Putamen (tissue), 1 donor: ENCODE results near the gene ATP1B3.
"Not testable (repeated sequence)": the region's sequence is repeated elsewhere in the genome, so short reads cannot be mapped to it uniquely, and the experiment has no call there.

Experiments
- DNase-seq: peaks from one replicate; pipeline ENCODE4 v3.0.0-alpha.2; 2016; ENCODE audit warnings: low spot score

ATP1B3 gene

GRCh38 chr3:141860766-141861513, 15.5 kb upstream of the ATP1B3 start:
- DNase-seq: no peak

- DNase-seq: no peak
These were observed 14.1 kb upstream of the ATP1B3 start for GRCh38 chr3:141862279-141862816.

DNA sequence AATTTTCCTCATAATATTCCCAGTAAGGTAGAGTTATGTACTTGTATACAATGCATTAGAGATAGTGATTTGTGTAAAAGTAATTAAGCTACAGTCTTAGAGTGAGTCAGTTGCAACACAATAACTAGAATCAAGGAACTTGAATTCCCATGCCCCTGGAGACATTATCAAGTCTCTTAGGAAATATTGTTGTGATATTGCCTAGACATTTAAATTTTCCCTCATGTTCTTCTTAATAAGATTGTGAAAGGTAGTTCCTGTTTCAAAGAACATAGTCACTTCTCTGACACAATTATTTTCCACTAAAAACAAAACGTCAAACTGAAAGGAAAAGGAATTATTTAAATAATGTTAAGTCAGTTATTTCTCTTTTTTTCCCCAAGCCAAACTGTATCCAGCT, 13.0 kb upstream of the ATP1B3 start:
- DNase-seq: no peak

GRCh38 chr3:141864281-141864970, 12.0 kb upstream of the ATP1B3 start:
- no peak for DNase-seq

DNA sequence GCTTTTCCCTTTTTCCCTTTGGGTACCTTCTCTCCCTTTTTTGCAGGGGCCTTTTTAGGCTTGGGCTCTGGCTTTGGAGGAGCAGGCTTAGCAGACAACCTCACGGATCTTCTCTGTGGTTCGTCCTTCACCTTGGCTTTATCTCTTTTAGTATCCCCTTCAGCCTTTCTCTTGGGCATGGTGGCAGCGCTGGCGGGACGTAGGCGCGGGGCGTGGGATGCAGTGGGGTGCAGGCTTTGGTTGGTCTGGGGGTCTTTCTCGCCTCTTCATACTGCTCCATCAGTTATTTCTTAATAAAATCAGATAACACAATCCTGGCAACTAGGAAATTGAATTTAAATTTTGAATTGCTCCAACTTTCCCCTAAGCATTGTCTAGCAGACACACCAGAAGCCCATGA, 11.3 kb upstream of the ATP1B3 start:
- DNase-seq: no peak

DNA sequence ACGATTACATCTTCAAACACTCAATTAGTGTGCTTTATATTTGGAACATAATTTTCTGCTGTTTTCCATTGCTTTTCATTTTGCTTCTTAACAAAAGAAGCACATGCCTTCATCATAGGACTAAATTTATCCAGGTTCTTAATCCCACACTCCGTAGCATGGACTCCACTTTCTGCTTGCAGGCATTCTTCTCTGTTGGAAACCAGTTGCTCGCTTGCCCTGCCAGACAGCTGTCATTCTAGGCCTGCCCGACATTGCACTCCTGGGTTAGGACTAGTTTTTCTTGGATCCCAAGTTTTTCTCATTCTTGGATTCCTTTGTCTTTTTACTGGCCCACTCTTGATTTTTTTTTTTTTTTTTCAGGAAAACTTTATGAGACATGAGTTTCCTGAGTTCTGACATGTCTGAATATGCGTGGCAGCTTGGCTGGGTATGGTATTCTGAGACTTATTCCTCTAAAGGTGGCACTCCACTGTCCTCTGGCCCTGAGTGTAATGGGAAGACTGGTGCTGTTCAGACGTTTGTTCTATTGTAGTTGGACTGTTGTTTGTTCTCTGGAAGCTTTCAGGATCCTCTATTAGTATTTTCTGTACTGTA, 6.3 kb upstream of the ATP1B3 start:
- no peak for DNase-seq

DNA sequence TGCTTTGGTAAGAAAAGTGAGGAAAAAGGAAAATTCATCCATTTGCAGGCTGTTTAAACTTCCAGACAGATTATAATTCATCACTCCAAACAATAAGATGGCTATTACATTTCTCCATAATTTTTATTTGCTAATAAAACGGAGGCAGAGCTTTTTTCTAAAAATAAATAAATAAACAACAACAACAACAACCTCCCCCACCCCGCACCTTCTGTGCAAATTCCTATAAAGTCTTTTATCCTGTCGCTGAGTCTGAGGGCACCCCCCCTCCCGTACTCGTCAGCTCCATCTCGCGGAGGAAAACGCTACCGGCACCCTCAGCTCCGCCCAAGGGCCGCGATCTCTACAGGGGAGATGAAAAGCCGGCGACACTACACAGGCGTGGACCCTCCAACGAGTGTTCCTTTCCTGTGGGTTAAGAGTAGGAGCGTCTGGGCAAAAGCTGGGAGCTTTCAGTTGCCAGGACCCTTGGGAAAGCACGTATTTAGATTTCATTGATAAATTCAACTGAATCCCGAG, 1.0 kb upstream of the ATP1B3 start:
- DNase-seq: peak; percentile 89

DNA sequence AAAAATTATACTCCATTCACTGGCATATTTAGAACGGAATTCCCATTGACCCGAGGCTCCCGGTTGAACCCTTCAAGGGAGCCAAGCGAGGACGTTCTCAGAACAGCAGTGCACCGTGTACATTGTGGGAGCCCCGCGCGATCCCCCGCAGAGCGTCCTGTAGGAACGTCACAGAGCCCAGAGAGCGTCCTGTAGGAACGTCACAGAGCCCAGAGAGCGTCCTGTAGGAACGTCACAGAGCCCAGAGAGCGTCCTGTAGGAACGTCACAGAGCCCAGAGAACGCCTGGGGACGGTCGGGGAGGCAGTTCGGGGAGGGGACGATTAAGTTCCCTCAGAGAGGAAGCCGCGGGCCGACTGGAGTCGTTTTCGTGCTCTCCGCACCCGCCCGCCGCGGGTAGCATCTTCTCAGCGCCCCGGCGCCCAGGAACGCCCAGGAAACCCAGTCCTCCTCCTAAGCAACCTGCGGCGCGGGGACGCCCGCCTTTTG, 506 bp upstream of the ATP1B3 start:
- DNase-seq: no peak

DNA sequence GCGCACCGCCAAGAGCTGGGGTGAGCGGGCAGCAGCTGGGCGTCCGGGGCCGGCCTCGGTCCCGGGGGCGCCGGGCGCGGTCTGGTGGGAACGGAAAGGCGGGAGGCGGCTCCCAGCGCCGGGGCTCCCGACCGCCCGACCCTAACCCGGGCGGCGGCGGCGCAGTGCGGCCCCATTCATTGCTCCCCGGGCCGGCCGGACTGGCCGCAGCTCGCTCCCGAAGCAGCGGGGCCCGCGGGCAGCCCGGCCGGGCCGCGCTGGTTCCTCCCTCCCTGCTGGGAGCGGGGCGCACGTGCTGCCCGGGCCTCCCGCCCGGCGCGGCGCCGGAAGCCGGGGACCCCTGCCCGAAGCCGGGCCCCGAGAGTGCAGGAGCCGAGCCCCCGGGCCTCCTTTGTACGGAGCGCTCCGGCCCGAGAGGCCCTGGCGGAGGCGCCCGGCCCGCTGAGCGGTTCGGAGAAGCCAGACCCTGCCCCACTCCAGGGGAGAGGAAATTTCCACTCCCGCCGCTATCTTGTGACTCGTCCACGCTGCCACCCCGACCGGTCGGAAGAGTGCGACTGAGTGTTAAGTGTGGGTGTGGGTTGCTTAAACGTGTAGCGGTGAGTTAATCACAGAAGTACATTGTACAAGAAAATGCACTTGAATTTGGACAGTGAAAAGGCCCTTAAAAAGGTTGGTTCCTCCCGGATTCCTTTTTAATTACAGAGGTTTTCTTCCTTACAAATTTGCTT, 613 bp downstream of the ATP1B3 start:
- DNase-seq: no peak

DNA sequence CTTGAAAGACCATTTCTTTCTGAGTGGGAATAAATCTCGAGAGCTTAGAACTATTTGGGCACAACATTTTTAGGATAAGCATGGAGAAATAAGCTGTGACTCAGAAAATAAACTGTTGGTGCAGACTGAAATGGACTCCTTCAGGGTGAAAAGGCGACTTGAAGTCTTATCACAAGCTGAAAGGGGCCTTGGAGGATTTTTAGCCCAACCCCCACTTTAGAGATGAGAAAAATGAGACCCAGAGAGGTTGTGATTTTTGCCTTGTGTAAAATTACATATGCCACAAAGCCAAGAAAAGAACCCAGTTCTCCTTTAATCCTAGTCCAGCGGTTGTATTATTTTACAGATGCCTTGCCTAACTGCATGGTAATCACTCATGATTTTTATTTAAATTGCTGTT, 1.5 kb downstream of the ATP1B3 start:
- DNase-seq: no peak

DNA sequence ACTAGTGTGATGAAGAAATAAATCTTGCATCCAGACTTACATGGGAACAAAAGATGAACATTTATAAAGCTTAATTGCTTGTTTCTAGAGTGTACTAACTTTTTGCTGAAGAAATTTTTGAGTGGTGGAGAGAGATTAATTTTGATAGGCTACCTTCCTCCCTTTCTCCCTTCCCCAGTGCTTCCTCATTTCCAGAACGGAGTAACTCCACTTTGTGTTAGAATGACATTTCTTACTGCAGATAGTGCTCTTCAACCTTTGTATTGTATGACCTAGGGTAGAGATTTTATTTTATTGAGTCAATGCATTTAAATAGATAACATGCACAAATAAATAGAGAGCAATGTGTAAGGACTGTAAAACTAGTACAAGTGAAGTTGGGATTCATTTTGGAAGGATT, 1.9 kb downstream of the ATP1B3 start:
- DNase-seq: no peak

GRCh38 chr3:141878817-141879216, 2.4 kb downstream of the ATP1B3 start:
- DNase-seq: no peak

- no peak for DNase-seq
These were observed 5.3 kb downstream of the ATP1B3 start for GRCh38 chr3:141881702-141882101.

DNA sequence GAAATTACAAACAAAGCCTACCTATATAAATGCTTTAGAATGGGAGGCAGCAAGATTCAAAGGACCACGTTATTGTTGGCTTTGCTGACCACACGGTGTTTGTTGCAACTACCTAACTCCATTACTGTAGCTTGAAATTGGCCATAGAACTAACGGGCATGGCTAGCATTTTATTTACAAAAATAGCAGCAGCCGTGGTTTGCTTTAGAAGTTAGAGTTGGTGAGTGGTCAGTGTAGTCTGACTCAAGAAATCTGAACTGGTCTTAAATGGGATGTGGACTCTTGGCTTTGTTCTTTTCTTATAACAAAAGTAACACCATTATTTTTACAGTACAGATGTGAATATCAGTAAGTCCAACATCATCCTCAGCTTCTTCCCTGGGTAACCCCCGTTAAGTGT, 10.6 kb downstream of the ATP1B3 start:
- no peak for DNase-seq

DNA sequence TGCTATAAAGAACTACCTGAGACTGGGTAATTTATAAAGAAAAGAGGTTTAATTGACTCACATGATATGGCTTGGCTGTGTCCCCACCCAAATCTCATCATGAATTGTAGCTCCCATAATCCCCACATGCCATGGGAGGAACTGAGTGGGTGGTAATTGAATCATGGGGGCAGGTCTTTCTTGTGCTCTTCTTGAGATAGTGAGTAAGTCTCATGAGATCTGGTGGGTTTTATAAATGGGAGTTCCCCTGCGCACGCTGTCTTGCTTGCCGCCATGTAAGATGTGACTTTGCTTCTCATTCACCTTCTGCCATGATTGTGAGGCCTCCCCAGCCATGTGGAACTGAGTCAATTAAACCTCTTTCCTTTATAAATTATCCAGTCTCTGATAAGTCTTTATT, 12.1 kb downstream of the ATP1B3 start:
- not testable (repeated sequence) for DNase-seq

DNA sequence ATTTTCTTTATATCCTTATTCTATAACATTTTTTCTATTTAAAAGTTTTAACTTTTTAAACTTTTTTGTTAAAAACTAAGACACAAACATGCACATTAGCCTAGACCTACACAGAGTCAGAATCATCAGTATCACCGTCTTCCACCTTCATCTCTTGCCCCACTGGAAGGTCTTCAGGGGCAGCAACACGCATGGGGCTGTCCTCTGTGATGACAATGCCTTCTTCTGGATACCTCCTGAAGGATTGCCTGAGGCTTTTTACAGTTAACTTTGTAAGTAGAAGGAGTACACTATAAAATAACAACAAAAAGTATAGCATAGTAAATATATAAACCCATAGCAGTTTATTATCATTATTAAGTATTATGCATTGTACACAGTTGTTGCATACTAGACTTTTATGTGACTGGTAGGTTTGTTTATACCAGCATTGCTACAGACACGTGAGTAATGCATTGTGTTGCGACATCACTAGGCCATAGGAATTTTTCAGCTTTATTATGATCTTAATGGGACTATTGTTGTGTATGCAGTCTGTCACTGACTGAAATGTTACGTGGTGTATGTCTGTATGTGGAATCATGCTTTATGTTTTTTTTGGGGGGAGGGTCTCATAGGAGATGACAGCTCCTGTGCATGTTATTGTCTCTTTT, 18.2 kb downstream of the ATP1B3 start:
- DNase-seq: no peak

GRCh38 chr3:141895731-141896130, 19.3 kb downstream of the ATP1B3 start:
- DNase-seq: no peak

DNA sequence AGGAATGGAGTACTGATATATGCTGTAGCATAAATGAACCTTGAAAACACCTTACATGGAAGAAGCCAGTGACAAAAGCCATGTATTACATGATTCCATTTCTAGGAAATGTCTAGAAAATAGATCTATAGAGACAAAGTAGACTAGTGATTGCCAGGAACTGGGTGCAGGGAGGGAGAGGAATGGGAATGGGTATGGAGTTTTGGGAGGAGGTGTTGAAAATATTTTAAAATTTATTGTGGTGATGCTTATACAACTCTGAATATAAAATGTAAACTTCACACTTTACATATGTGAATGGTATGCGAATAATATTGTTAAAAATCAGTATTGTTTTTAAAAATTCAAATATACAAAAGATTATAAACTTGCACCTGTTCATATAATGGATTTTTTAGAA, 22.5 kb downstream of the ATP1B3 start:
- DNase-seq: no peak

DNA sequence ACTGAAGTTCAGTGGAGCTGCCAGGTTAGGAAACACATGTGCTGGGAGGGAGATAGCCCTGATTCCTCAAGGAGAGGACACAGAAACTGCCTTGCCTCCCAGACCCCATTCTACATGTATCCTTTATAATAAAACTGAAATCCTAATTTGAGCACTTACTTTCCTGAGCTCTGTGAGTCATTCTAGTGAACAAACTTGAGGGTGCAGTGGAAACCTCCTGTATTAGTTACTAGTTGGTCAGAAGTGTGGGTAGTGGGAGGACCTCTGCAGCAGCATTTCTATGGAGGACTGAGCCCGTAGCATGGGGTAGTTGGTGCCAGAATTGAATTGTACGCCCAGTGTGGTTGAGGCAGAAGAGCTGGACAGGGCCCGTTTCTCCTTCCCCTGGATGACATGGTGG, 23.9 kb downstream of the ATP1B3 start:
- no peak for DNase-seq

DNA sequence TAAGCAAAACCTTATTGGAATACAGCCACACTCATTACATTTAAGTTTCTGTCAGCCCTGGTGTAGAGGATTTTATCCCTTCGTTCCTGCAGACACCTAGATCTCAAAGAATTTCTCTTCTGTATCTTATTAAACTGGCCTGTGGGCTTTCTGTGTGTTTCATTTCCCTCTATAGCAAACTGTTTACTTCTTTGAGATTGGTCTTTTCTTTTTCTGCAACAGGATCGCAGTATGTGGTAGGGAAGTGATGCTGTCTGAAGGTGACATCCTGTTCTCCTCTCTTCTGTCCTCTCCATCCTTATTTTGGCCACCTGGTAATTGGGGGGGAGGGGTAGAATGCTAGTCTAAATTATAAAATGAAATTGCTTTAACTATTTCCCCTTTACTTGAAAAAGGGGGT, 25.5 kb downstream of the ATP1B3 start:
- no peak for DNase-seq

DNA sequence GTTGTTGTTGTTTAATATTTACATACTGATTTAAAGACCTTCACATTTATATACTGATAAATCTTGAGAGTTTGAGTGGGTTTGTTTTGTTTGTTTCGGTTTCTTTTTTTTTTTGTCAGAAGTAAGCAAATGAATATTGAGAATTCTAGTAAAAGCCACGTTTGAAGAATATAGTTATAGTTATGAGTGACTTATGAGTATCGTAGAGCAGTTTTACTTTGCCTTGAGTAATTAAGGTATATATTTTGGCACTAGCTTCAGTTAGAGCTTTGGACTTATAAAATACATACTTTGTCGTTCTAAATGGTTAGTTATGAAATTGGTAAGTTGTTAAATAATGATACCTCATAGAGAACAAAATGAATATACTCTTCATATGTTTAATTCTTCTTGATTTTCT, 27.8 kb downstream of the ATP1B3 start:
- DNase-seq: no peak

GRCh38 chr3:141905129-141905528, 28.7 kb downstream of the ATP1B3 start:
- DNase-seq: no peak
